Testis (tissue), 3 donors: ENCODE results near the gene CRLF2. TPM values are rescaled to one million over a fixed set of nuclear protein-coding genes. Genes with fewer than 3 reads are reported as not detected.
A peak's percentile ranks its signal among the peaks of the same experiment; 100 is the strongest.
"Not testable (repeated sequence)": the region's sequence is repeated elsewhere in the genome, so short reads cannot be mapped to it uniquely, and the experiment has no call there.

Experiments
- DNase-seq: peaks from one replicate; pipeline ENCODE4 v3.0.0-alpha.2; 2019
- H3K27ac ChIP-seq, 2 donors: fragments of 200-600 bp; sonication (generic); one replicate each; pipeline ENCODE4 v1.5.1; 2019
- H3K27me3 ChIP-seq: fragments of 200-600 bp; sonication (generic); one replicate; pipeline ENCODE4 v1.5.1; 2019
- H3K36me3 ChIP-seq: fragments of 200-600 bp; sonication (generic); one replicate; pipeline ENCODE4 v1.5.1; 2017; ENCODE audit warnings: low read depth; ENCODE audit errors: missing control alignments
- H3K4me1 ChIP-seq: fragments of 200-600 bp; sonication (generic); one replicate; pipeline ENCODE4 v1.5.1; 2019
- H3K4me3 ChIP-seq, 2 donors: fragments of 200-600 bp; sonication (generic); one replicate each; pipeline ENCODE4 v1.5.1; 2017 to 2019
- H3K9me3 ChIP-seq: fragments of 200-600 bp; sonication (generic); one replicate; pipeline ENCODE4 v1.5.1; 2017
- CTCF ChIP-seq, 3 experiments: fragments of 450-650 bp in 2 of 3; fragments of 200-600 bp in 1 of 3; sonication (generic) in 1 of 3; IDR thresholded peaks; one replicate each; pipeline ENCODE4 v1.5.1; 2016 to 2019; ENCODE audit warnings: antibody characterized with exemption in 3 of 3, mild to moderate bottlenecking in 2 of 3, moderate library complexity in 1 of 3
- POLR2A ChIP-seq: fragments of 450-650 bp; IDR thresholded peaks from one replicate; pipeline ENCODE4 v1.6.1; 2017; ENCODE audit warnings: antibody characterized with exemption, mild to moderate bottlenecking, moderate library complexity
- WGBS, 2 donors: methylation state at CpG; one replicate each; pipeline ENCODE4 v1.1.5; 2018; 5-methylcytosine and 5-hydroxymethylcytosine counted together
- intact Hi-C: fragments of 100-400 bp; cut with DNase I; formaldehyde crosslinking; loops from one replicate; pipeline ENCODE4 v1.15.1; 2023; ENCODE audit warnings: low total_unique reads
- polyA plus RNA-seq: library from polyadenylated mRNA; stranded (reverse); fragments of 350-450 nt; fragmentation: Illumina TruSeq; extraction: RNeasy Lipid Tissue Mini Kit (QIAGEN cat#74804); gene quantifications from one replicate; pipeline ENCODE4 v1.2.3, GENCODE V29; 2014; ENCODE audit warnings: low read depth, low replicate concordance; ENCODE audit not compliant: insufficient read depth
- total RNA-seq, 2 donors: library from RNA; depleted of rRNA; stranded (reverse); fragments of >200 nt; gene quantifications; one replicate each; pipeline ENCODE4 v1.2.3, GENCODE V29; 2016

Gene CRLF2
- total and polyA plus RNA-seq, 3 donors from 2014 or later = 0.37 to 0.47 TPM; not detected in 1

- Histone ChIP-seq H3K4me1 (no peaks in the 10 kb centered on the region), H3K9me3 (no peaks in the 10 kb centered on the region), H3K4me3 (peak overlapping the region; percentile 27 to 36), H3K27me3 (no peaks in the 10 kb centered on the region), H3K36me3 (no peaks in the 10 kb centered on the region), H3K27ac (no peak overlapping the region)
- 1 to 2% methylated on average over 33 of the region's 33 CpGs for WGBS, 2 donors
- intact Hi-C loops = no loop called here
- TF ChIP-seq CTCF (IDR thresholded peaks at IDR 0.05) (no peak), POLR2A (no peak)
- peak; percentile 55 for DNase-seq
Measured at GRCh38 chrX:1205681-1206611, 6.5 kb downstream of the CRLF2 start.

- Histone ChIP-seq H3K36me3 (no peaks in the 10 kb centered on the region), H3K27ac (no peak overlapping the region), H3K4me1 (no peaks in the 10 kb centered on the region), H3K27me3 (no peaks in the 10 kb centered on the region), H3K9me3 (no peaks in the 10 kb centered on the region), H3K4me3 (no peak overlapping the region)
- intact Hi-C loops = no loop called here
- WGBS, 2 donors = 89 to 94% methylated on average over 21 of the region's 21 CpGs
- no peak for DNase-seq
- no peak for TF ChIP-seq CTCF (IDR thresholded peaks at IDR 0.05)
- TF ChIP-seq POLR2A = no peak
Measured at GRCh38 chrX:1202251-1202650, 10.2 kb downstream of the CRLF2 start.

- no peak overlapping the region for H3K4me3 ChIP-seq
- intact Hi-C loops = no loop called here
- H3K4me1 ChIP-seq = no peaks in the 10 kb centered on the region
- TF ChIP-seq POLR2A (no peak), CTCF (IDR thresholded peaks at IDR 0.05) (no peak)
- H3K27me3 ChIP-seq = no peaks in the 10 kb centered on the region
- 82 to 90% methylated on average over 10 of the region's 10 CpGs for WGBS, 2 donors
- no peaks in the 10 kb centered on the region for H3K9me3 ChIP-seq
- DNase-seq = no peak
- no peaks in the 10 kb centered on the region for H3K36me3 ChIP-seq
- H3K27ac ChIP-seq = no peak overlapping the region
Measured at GRCh38 chrX:1196436-1196835, 16.0 kb downstream of the CRLF2 start.

GRCh38 chrX:1192196-1192595, 20.3 kb downstream of the CRLF2 start:
- H3K9me3 ChIP-seq, H3K4me1 ChIP-seq, H3K27ac ChIP-seq, H3K4me3 ChIP-seq, H3K27me3 ChIP-seq, DNase-seq, H3K36me3 ChIP-seq, intact Hi-C loops: not testable (repeated sequence)
- 84% methylated on average over 8 of the region's 8 CpGs for WGBS, 2 donors

GRCh38 chrX:1190596-1191145, 21.8 kb downstream of the CRLF2 start:
- Histone ChIP-seq H3K27ac (no peak overlapping the region), H3K27me3 (no peaks in the 10 kb centered on the region), H3K4me3 (no peak overlapping the region), H3K9me3 (no peaks in the 10 kb centered on the region), H3K4me1 (no peaks in the 10 kb centered on the region), H3K36me3 (no peaks in the 10 kb centered on the region)
- TF ChIP-seq POLR2A = no peak
- no peak for TF ChIP-seq CTCF (IDR thresholded peaks at IDR 0.05)
- no peak for DNase-seq
- intact Hi-C loops = no loop called here
- 79 to 82% methylated on average over 10 to 18 of the region's 18 CpGs for WGBS, 2 donors
